H9 (cell line): ENCODE measurements around the gene SCN3A. TPM values are rescaled to one million over a fixed set of nuclear protein-coding genes. Genes with fewer than 3 reads are reported as not detected.

Source experiments
- DNase-seq: peaks from one replicate; pipeline ENCODE4 v3.0.0-alpha.2; 2017
- H2AFZ ChIP-seq: one replicate; pipeline ENCODE4 v1.6.1; 2013; ENCODE audit warnings: mild to moderate bottlenecking, low read length, control low read depth, moderate library complexity
- H2AK5ac ChIP-seq: 2 replicates; pipeline ENCODE4 v1.6.1; 2013; ENCODE audit warnings: low read length, control low read depth, mixed read lengths; ENCODE audit not compliant: insufficient read length
- H2BK120ac ChIP-seq: one replicate; pipeline ENCODE4 v1.6.1; 2013; ENCODE audit warnings: low read depth, mild to moderate bottlenecking, low read length, control low read depth, inconsistent platforms; ENCODE audit not compliant: poor library complexity, severe bottlenecking
- H2BK12ac ChIP-seq: 2 replicates; pipeline ENCODE4 v1.6.1; 2013; ENCODE audit warnings: low read length, control low read depth, mixed read lengths, low read depth; ENCODE audit not compliant: insufficient read length
- H2BK15ac ChIP-seq: 2 replicates; pipeline ENCODE4 v1.6.1; 2013; ENCODE audit warnings: low read depth, low read length, control low read depth
- H2BK20ac ChIP-seq: one replicate; pipeline ENCODE4 v1.6.1; 2013; ENCODE audit warnings: low read depth, mild to moderate bottlenecking, low read length, control low read depth, inconsistent platforms; ENCODE audit not compliant: poor library complexity, severe bottlenecking
- H2BK5ac ChIP-seq: 2 replicates; pipeline ENCODE4 v1.6.1; 2013; ENCODE audit warnings: low read length, control low read depth, mixed read lengths; ENCODE audit not compliant: insufficient read length
- H3K14ac ChIP-seq: 2 replicates; pipeline ENCODE4 v1.6.1; 2013; ENCODE audit warnings: low read length, control low read depth; ENCODE audit not compliant: insufficient read depth
- H3K18ac ChIP-seq: 2 replicates; pipeline ENCODE4 v1.6.1; 2013; ENCODE audit warnings: low read depth, mild to moderate bottlenecking, mixed read lengths, low read length, control low read depth; ENCODE audit not compliant: insufficient read length
- H3K23ac ChIP-seq: 2 replicates; pipeline ENCODE4 v1.6.1; 2013; ENCODE audit warnings: low read length, control low read depth, mixed read lengths, low read depth; ENCODE audit not compliant: insufficient read length
- H3K23me2 ChIP-seq: 2 replicates; pipeline ENCODE4 v1.6.1; 2013; ENCODE audit warnings: low read depth, mild to moderate bottlenecking, mixed read lengths, low read length, control low read depth; ENCODE audit not compliant: insufficient read length, poor library complexity, severe bottlenecking
- H3K27ac ChIP-seq: 2 replicates; pipeline ENCODE4 v1.5.1; 2013; ENCODE audit warnings: low read length, control low read depth, mixed read lengths, low read depth; ENCODE audit not compliant: insufficient read length
- H3K27me3 ChIP-seq: 2 replicates; pipeline ENCODE4 v1.6.1; 2013; ENCODE audit warnings: low read length, control low read depth, inconsistent platforms; ENCODE audit not compliant: insufficient read depth
- H3K4ac ChIP-seq: 2 replicates; pipeline ENCODE4 v1.6.1; 2013; ENCODE audit warnings: low read depth, mild to moderate bottlenecking, control low read depth, inconsistent platforms, low read length, moderate library complexity
- H3K4me1 ChIP-seq: 2 replicates; pipeline ENCODE4 v1.6.1; 2013; ENCODE audit warnings: low read length, control low read depth, inconsistent platforms; ENCODE audit not compliant: insufficient read depth
- H3K4me2 ChIP-seq: 2 replicates; pipeline ENCODE4 v1.6.1; 2013; ENCODE audit warnings: low read length, control low read depth, mixed read lengths; ENCODE audit not compliant: insufficient read length, insufficient read depth
- H3K56ac ChIP-seq: 2 replicates; pipeline ENCODE4 v1.6.1; 2013; ENCODE audit warnings: low read depth, mild to moderate bottlenecking, mixed read lengths, low read length, control low read depth; ENCODE audit not compliant: insufficient read length
- H3K79me1 ChIP-seq: 2 replicates; pipeline ENCODE4 v1.6.1; 2013; ENCODE audit warnings: low read depth, mild to moderate bottlenecking, moderate library complexity, low read length, control low read depth, inconsistent platforms; ENCODE audit not compliant: insufficient read depth, poor library complexity, severe bottlenecking
- H3K79me2 ChIP-seq: 2 replicates; pipeline ENCODE4 v1.6.1; 2013; ENCODE audit warnings: low read length, control low read depth, inconsistent platforms; ENCODE audit not compliant: insufficient read depth
- H3K9ac ChIP-seq: 2 replicates; pipeline ENCODE4 v1.6.1; 2013; ENCODE audit warnings: low read length, control low read depth, mixed read lengths; ENCODE audit not compliant: insufficient read length; ENCODE audit errors: extremely low read depth
- H3K9me3 ChIP-seq: one replicate; pipeline ENCODE4 v1.6.1; 2013; ENCODE audit warnings: low read depth, low read length, inconsistent platforms; ENCODE audit not compliant: control insufficient read depth
- H3T11ph ChIP-seq: one replicate; pipeline ENCODE4 v1.6.1; 2013; ENCODE audit warnings: mild to moderate bottlenecking, low read length, control low read depth, inconsistent platforms
- H4K20me1 ChIP-seq: one replicate; pipeline ENCODE4 v1.6.1; 2013; ENCODE audit not compliant: control insufficient read depth, insufficient read length, insufficient read depth
- H4K5ac ChIP-seq: 2 replicates; pipeline ENCODE4 v1.6.1; 2013; ENCODE audit warnings: low read depth, mild to moderate bottlenecking, mixed read lengths, low read length, control low read depth; ENCODE audit not compliant: insufficient read length
- H4K8ac ChIP-seq: replicated peaks from 2 replicates; pipeline ENCODE4 v1.6.1; 2013; ENCODE audit warnings: low read length, control low read depth, mixed read lengths, low read depth; ENCODE audit not compliant: insufficient read length
- H4K91ac ChIP-seq: 2 replicates; pipeline ENCODE4 v1.6.1; 2013; ENCODE audit warnings: low read depth, mild to moderate bottlenecking, moderate library complexity, mixed read lengths, low read length, control low read depth; ENCODE audit not compliant: insufficient read length
- H3K27ac Mint-ChIP-seq, 3 experiments: 2 replicates in 2 of 3; 3 replicates in 1 of 3; pipeline ENCODE4 v1.8.0; 2020 to 2021; ENCODE audit warnings: mixed read lengths in 3 of 3, mild to moderate bottlenecking in 1 of 3, moderate library complexity in 1 of 3
- H3K27me3 Mint-ChIP-seq: 2 replicates; pipeline ENCODE4 v1.8.0; 2021; ENCODE audit warnings: low read depth, mild to moderate bottlenecking, moderate library complexity, mixed read lengths
- H3K36me3 Mint-ChIP-seq, 3 experiments: 2 replicates in 2 of 3; 3 replicates in 1 of 3; pipeline ENCODE4 v1.8.0; 2020 to 2021; ENCODE audit warnings: low read depth in 3 of 3, mixed read lengths in 3 of 3; ENCODE audit not compliant: insufficient read depth in 1 of 3
- H3K4me1 Mint-ChIP-seq, 2 experiments: 2 replicates each; pipeline ENCODE4 v1.8.0; 2020; ENCODE audit warnings: mixed read lengths in 2 of 2
- H3K4me3 Mint-ChIP-seq, 2 experiments: 2 replicates in 1 of 2; 3 replicates in 1 of 2; pipeline ENCODE4 v1.8.0; 2020 to 2021; ENCODE audit warnings: mild to moderate bottlenecking in 2 of 2, mixed read lengths in 2 of 2, moderate library complexity in 1 of 2
- H3K9me3 Mint-ChIP-seq, 2 experiments: 2 replicates in 1 of 2; 3 replicates in 1 of 2; pipeline ENCODE4 v1.8.0; 2020; ENCODE audit warnings: mild to moderate bottlenecking in 2 of 2, mixed read lengths in 2 of 2, moderate library complexity in 1 of 2
- CTCF ChIP-seq: fragments of 200-600 bp; sonication (generic); conservative IDR thresholded peaks from 3 replicates; pipeline ENCODE4 v1.8.0; 2021; ENCODE audit warnings: antibody characterized with exemption, mild to moderate bottlenecking
- WGBS: extraction: QIAGEN DNeasy Blood & Tissue Kit; methylation state at CpG from one replicate; pipeline ENCODE4 v1.1.7; 2013; ENCODE audit warnings: missing lambda C conversion rate, low lambda C conversion rate, mixed read lengths; ENCODE audit not compliant: insufficient read length; ENCODE audit errors: extremely low coverage; 5-methylcytosine and 5-hydroxymethylcytosine counted together
- total RNA-seq: library from RNA; stranded (reverse); gene quantifications from 2 replicates; pipeline ENCODE4 v1.2.1, GENCODE V29; 2021

SCN3A gene
- total RNA-seq, 1 experiment from 2014 or later = not detected

GRCh38 chr2:165239230-165239629 lies 35.4 kb upstream of the SCN3A start, which contains the start of gene SCN2A:
Gene SCN2A, plus strand, starts transcription at chr2:165239414. Its CDS starts 56,410 bp downstream, at chr2:165295824.
- H2BK15ac ChIP-seq = no peak within 1 kb of the TSS
- H2BK120ac ChIP-seq = no peak within 1 kb of the TSS
- no peak within 1 kb of the TSS for H2BK12ac ChIP-seq
- no peak within 1 kb of the TSS for H2BK5ac ChIP-seq
- H2AFZ ChIP-seq = no peak within 1 kb of the TSS
- Mint-ChIP-seq H3K27ac (no peak within 1 kb of the TSS), H3K36me3 (no peaks in the 10 kb centered on the region), H3K9me3 (no peaks in the 10 kb centered on the region), H3K4me3 (no peak within 1 kb of the TSS), H3K4me1 (no peaks in the 10 kb centered on the region), H3K27me3 (no peaks in the 10 kb centered on the region)
- H3K4me1 ChIP-seq = no peaks in the 10 kb centered on the region
- H4K20me1 ChIP-seq = no peaks in the 10 kb centered on the region
- no peaks in the 10 kb centered on the region for H3K79me1 ChIP-seq
- H3K9me3 ChIP-seq = no peaks in the 10 kb centered on the region
- peak; percentile 87 for TF ChIP-seq CTCF
- H3T11ph ChIP-seq = no peak within 1 kb of the TSS
- H3K79me2 ChIP-seq = no peaks in the 10 kb centered on the region
- H4K5ac ChIP-seq = no peak within 1 kb of the TSS
- H3K27me3 ChIP-seq = no peaks in the 10 kb centered on the region
- no peak within 1 kb of the TSS for H3K4ac ChIP-seq
- WGBS = no CpG with 5 or more reads among the region's 3 CpGs
- no peak within 1 kb of the TSS for H2AK5ac ChIP-seq
- DNase-seq = no peak
- H3K4me2 ChIP-seq = no peak within 1 kb of the TSS
- H3K23ac ChIP-seq = no peak within 1 kb of the TSS
- H2BK20ac ChIP-seq = no peak within 1 kb of the TSS
- no peak within 1 kb of the TSS for H3K9ac ChIP-seq
- no peak within 1 kb of the TSS for H3K14ac ChIP-seq
- H3K27ac ChIP-seq = no peak within 1 kb of the TSS
- H4K91ac ChIP-seq = no peak within 1 kb of the TSS
- no peaks in the 10 kb centered on the region for H3K23me2 ChIP-seq
- H3K18ac ChIP-seq = no peak within 1 kb of the TSS
- H4K8ac ChIP-seq = no peak within 1 kb of the TSS
- H3K56ac ChIP-seq = no peak within 1 kb of the TSS
